Spinal cord (tissue), 10 donors: Measurements from ENCODE around the gene CFAP92. TPM values are rescaled to one million over a fixed set of nuclear protein-coding genes. Genes with fewer than 3 reads are reported as not detected.
"Not testable (repeated sequence)": the region's sequence is repeated elsewhere in the genome, so short reads cannot be mapped to it uniquely, and the experiment has no call there.

ENCODE experiments used
- DNase-seq, 6 donors: peaks; one replicate each; pipeline versions ENCODE4 v3.0.0 to v3.0.0-alpha.2; 2013 to 2015; ENCODE audit warnings: low spot score in 6 of 6, low read depth in 4 of 6
- H3K27ac ChIP-seq: one replicate; pipeline ENCODE4 v1.5.1; 2013; ENCODE audit warnings: low read depth, low read length, control low read depth
- H3K27me3 ChIP-seq: one replicate; pipeline ENCODE4 v1.6.1; 2013; ENCODE audit warnings: low read length; ENCODE audit not compliant: control insufficient read depth, insufficient read depth
- H3K36me3 ChIP-seq: one replicate; pipeline ENCODE4 v1.6.1; 2013; ENCODE audit warnings: low read length; ENCODE audit not compliant: control insufficient read depth, insufficient read depth
- H3K4me1 ChIP-seq: one replicate; pipeline ENCODE4 v1.6.1; 2013; ENCODE audit warnings: low read length; ENCODE audit not compliant: control insufficient read depth, insufficient read depth
- H3K4me3 ChIP-seq: one replicate; pipeline ENCODE4 v1.5.1; 2013; ENCODE audit warnings: low read depth, low read length, control low read depth
- H3K9me3 ChIP-seq: one replicate; pipeline ENCODE4 v1.6.1; 2013; ENCODE audit warnings: low read length; ENCODE audit not compliant: control insufficient read depth, insufficient read depth
- WGBS: methylation state at CpG from one replicate; pipeline ENCODE4 v1.1.5; 2013; ENCODE audit warnings: missing lambda C conversion rate; ENCODE audit not compliant: insufficient coverage; 5-methylcytosine and 5-hydroxymethylcytosine counted together
- polyA plus RNA-seq, 2 donors: library from polyadenylated mRNA; unstranded; fragments of 120-200 nt; gene quantifications; one replicate each; pipeline ENCODE4 v1.2.1, GENCODE V29; 2013; ENCODE audit not compliant: insufficient read length in 2 of 2
- total RNA-seq, 2 donors: library from RNA; depleted of rRNA in 1 of 2; stranded (reverse); fragments of 120-200 nt in 1 of 2; fragments of >200 nt in 1 of 2; gene quantifications; one replicate each; pipeline versions ENCODE4 v1.2.3 to v1.2.4, GENCODE V29; 2013 to 2014
- donor health status: healthy.

CFAP92 gene
- total and polyA plus RNA-seq, 4 donors: 1.1 to 4.5 (median 3.7) TPM

GRCh38 chr3:128929364-128929763 lies 64.5 kb downstream of the CFAP92 start:
- DNase-seq: no peak
- no peaks in the 10 kb centered on the region for H3K27me3 ChIP-seq
- H3K27ac ChIP-seq: no peak overlapping the region
- peaks cover 5% of the 10 kb centered on the region for H3K9me3 ChIP-seq
- no peak overlapping the region for H3K4me3 ChIP-seq
- no peaks in the 10 kb centered on the region for H3K36me3 ChIP-seq
- H3K4me1 ChIP-seq: no peaks in the 10 kb centered on the region
- no CpG with 5 or more reads among the region's 3 CpGs for WGBS

GRCh38 chr3:128923986-128924385 lies 69.9 kb downstream of the CFAP92 start:
- H3K4me1 ChIP-seq, H3K9me3 ChIP-seq: not testable (repeated sequence)

GRCh38 chr3:128923576-128923975 lies 70.3 kb downstream of the CFAP92 start:
- no peak overlapping the region for H3K27ac ChIP-seq
- WGBS: no CpG with 5 or more reads among the region's 2 CpGs
- H3K9me3 ChIP-seq: peaks cover 5% of the 10 kb centered on the region
- H3K27me3 ChIP-seq: no peaks in the 10 kb centered on the region
- no peak overlapping the region for H3K4me3 ChIP-seq
- no peaks in the 10 kb centered on the region for H3K4me1 ChIP-seq
- no peaks in the 10 kb centered on the region for H3K36me3 ChIP-seq
- no peak for DNase-seq

More at GRCh38 chr3:128923986-128924385, 69.9 kb downstream of the CFAP92 start:
- WGBS: 100% methylated on average over 5 of the region's 6 CpGs
- not testable (repeated sequence) for DNase-seq, H3K36me3 ChIP-seq, H3K4me3 ChIP-seq, H3K27ac ChIP-seq, H3K27me3 ChIP-seq

- no peak for DNase-seq
- WGBS: 97% methylated on average over 8 of the region's 10 CpGs
- H3K27ac ChIP-seq: no peak overlapping the region
Measured at GRCh38 chr3:128922804-128923459, 70.9 kb downstream of the CFAP92 start.

GRCh38 chr3:128919988-128920387 lies 73.9 kb downstream of the CFAP92 start:
- no peaks in the 10 kb centered on the region for H3K4me1 ChIP-seq
- no CpG with 5 or more reads among the region's 1 CpG for WGBS
- DNase-seq: no peak
- peaks cover 3% of the 10 kb centered on the region for H3K9me3 ChIP-seq
- no peak overlapping the region for H3K27ac ChIP-seq
- H3K36me3 ChIP-seq: peaks cover 6% of the 10 kb centered on the region
- H3K4me3 ChIP-seq: no peak overlapping the region
- no peaks in the 10 kb centered on the region for H3K27me3 ChIP-seq

More at GRCh38 chr3:128922804-128923459, 70.9 kb downstream of the CFAP92 start:
- peaks cover 3% of the 10 kb centered on the region for H3K36me3 ChIP-seq
- H3K9me3 ChIP-seq: peaks cover 5% of the 10 kb centered on the region
- H3K4me1 ChIP-seq: no peaks in the 10 kb centered on the region
- no peak overlapping the region for H3K4me3 ChIP-seq
- H3K27me3 ChIP-seq: no peaks in the 10 kb centered on the region

GRCh38 chr3:128917291-128917690 lies 76.6 kb downstream of the CFAP92 start:
- Histone ChIP-seq H3K4me3 (no peak overlapping the region), H3K9me3 (no peaks in the 10 kb centered on the region), H3K27me3 (no peaks in the 10 kb centered on the region), H3K4me1 (no peaks in the 10 kb centered on the region), H3K27ac (no peak overlapping the region), H3K36me3 (peaks cover 31% of the 10 kb centered on the region)
- WGBS: 17% methylated on average over 1 of the region's 2 CpGs
- peak in 5 of 6 donors; percentile 4 to 73 (median 22) for DNase-seq

GRCh38 chr3:128914966-128915645 lies 78.8 kb downstream of the CFAP92 start:
- 90% methylated on average over 6 of the region's 10 CpGs for WGBS
- no peaks in the 10 kb centered on the region for H3K9me3 ChIP-seq
- no peaks in the 10 kb centered on the region for H3K4me1 ChIP-seq
- H3K4me3 ChIP-seq: no peak overlapping the region
- peaks cover 53% of the 10 kb centered on the region for H3K36me3 ChIP-seq
- DNase-seq: no peak
- no peak overlapping the region for H3K27ac ChIP-seq
- H3K27me3 ChIP-seq: no peaks in the 10 kb centered on the region

- DNase-seq: no peak
- no peaks in the 10 kb centered on the region for H3K9me3 ChIP-seq
- H3K27ac ChIP-seq: no peak overlapping the region
- no peaks in the 10 kb centered on the region for H3K4me1 ChIP-seq
- WGBS: 95% methylated on average over 4 of the region's 7 CpGs
- peaks cover 82% of the 10 kb centered on the region for H3K36me3 ChIP-seq
- no peak overlapping the region for H3K4me3 ChIP-seq
- no peaks in the 10 kb centered on the region for H3K27me3 ChIP-seq
Measured at GRCh38 chr3:128911911-128912310, 82.0 kb downstream of the CFAP92 start.

GRCh38 chr3:128910006-128910405 lies 83.9 kb downstream of the CFAP92 start:
- Histone ChIP-seq H3K4me3 (no peak overlapping the region), H3K9me3 (no peaks in the 10 kb centered on the region), H3K4me1 (no peaks in the 10 kb centered on the region), H3K27ac (no peak overlapping the region), H3K36me3 (peaks cover 98% of the 10 kb centered on the region), H3K27me3 (no peaks in the 10 kb centered on the region)
- DNase-seq: no peak
- WGBS: 96% methylated on average over 13 of the region's 13 CpGs

GRCh38 chr3:128908951-128909350 lies 84.9 kb downstream of the CFAP92 start:
- H3K4me3 ChIP-seq: no peak overlapping the region
- no peaks in the 10 kb centered on the region for H3K4me1 ChIP-seq
- 99% methylated on average over 6 of the region's 6 CpGs for WGBS
- no peak for DNase-seq
- H3K27ac ChIP-seq: no peak overlapping the region
- H3K36me3 ChIP-seq: peaks cover 100% of the 10 kb centered on the region
- H3K27me3 ChIP-seq: no peaks in the 10 kb centered on the region
- H3K9me3 ChIP-seq: no peaks in the 10 kb centered on the region
